NT2/D1 (cell line): ENCODE results near the gene TMEM175.

Experiments
- DNase-seq: peaks from one replicate; pipeline ENCODE4 v3.0.0-alpha.2; 2011; ENCODE audit warnings: low read depth, low spot score
- H3K27me3 ChIP-seq: 2 replicates; pipeline ENCODE4 v1.6.0; 2011; ENCODE audit warnings: mild to moderate bottlenecking; ENCODE audit not compliant: insufficient read length, insufficient read depth
- H3K36me3 ChIP-seq: 2 replicates; pipeline ENCODE4 v1.6.1; 2011; ENCODE audit warnings: mild to moderate bottlenecking, low read length, mixed read lengths; ENCODE audit not compliant: insufficient read depth, insufficient read length
- H3K4me1 ChIP-seq: 2 replicates; pipeline ENCODE4 v1.5.1; 2011; ENCODE audit not compliant: insufficient read depth, insufficient read length
- H3K4me3 ChIP-seq: 2 replicates; pipeline ENCODE4 v1.5.1; 2011; ENCODE audit warnings: low read depth; ENCODE audit not compliant: insufficient read length
- H3K9ac ChIP-seq: 2 replicates; pipeline ENCODE4 v1.6.0; 2011; ENCODE audit warnings: low read depth; ENCODE audit not compliant: insufficient read length
- H3K9me3 ChIP-seq: 2 replicates; pipeline ENCODE4 v1.5.1; 2011; ENCODE audit warnings: mild to moderate bottlenecking, low read length; ENCODE audit not compliant: insufficient read depth
- SUZ12 ChIP-seq: IDR thresholded peaks from 2 replicates; pipeline ENCODE4 v1.6.1; 2011; ENCODE audit not compliant: insufficient read length, insufficient read depth; ENCODE audit errors: extremely low read depth
- YY1 ChIP-seq: IDR thresholded peaks from 2 replicates; pipeline ENCODE4 v1.6.1; 2011; ENCODE audit not compliant: insufficient read length, insufficient read depth
- ZNF274 ChIP-seq: IDR thresholded peaks from 2 replicates; pipeline ENCODE4 v1.6.1; 2011; ENCODE audit warnings: mild to moderate bottlenecking, low read depth, low read length

Gene TMEM175

DNA sequence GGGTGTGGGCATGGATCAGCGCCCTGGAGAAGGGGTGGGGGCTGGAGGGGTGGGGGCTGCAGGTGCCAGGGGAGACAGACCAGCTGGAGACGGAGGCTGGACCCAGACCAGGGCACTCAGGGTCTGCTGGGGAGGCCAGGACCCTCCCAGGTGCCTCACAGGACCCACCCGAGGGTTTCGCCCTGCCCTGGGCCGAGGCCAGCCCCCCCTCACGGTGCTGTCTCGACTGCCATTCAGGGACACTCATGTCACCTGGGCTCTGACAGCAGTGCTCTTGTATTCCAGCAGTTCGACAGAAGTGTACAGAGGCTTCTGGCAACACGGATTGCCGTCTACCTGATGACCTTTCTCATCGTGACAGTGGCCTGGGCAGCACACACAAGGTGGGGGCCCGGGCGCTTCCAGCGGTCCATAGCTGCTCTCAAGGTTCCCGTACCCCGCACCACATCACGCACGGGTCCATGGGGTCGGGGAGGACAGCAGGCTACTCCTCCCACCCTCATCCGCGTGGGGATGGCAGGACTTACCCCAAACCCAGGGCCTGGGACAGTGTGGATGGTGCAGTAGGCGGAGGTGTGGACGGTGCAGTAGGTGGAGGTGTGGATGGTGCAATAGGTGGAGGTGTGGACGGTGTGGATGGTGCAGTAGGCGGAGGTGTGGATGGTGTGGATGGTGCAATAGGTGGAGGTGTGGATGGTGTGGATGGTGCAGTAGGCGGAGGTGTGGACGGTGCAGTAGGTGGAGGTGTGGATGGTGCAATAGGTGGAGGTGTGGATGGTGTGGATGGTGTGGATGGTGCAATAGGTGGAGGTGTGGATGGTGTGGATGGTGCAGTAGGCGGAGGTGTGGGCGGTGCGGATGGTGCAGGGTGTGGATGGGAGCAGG is 18.1 kb downstream of the TMEM175 start:
- H3K36me3 ChIP-seq, result peaks cover 8% of the 10 kb centered on the region
- H3K4me1 ChIP-seq, result peaks cover 29% of the 10 kb centered on the region
- H3K9ac ChIP-seq, result no peak overlapping the region
- H3K4me3 ChIP-seq, result no peak overlapping the region
- no peaks in the 10 kb centered on the region for H3K9me3 ChIP-seq
- TF ChIP-seq ZNF274 (no peak), YY1 (no peak), SUZ12 (no peak)
- no peak for DNase-seq
- no peaks in the 10 kb centered on the region for H3K27me3 ChIP-seq

DNA sequence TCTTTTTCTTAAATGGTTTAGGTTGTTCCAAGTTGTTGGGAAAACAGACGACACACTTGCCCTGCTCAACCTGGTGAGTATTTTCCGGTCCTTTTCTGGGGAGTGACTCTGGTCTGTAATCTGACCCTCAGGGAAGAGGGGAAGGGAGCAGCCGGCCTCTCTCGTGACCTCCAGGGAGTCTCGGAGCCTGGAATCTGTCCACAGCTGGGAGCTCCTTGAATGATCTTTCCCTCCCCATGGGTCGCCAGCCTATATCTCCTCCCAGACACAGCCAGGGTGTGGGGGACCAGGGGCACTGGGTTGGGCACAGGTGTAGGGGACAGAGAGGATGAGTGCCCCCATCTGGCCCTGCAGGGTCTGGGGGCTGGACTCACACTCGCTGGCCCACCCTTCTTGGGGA is 18.9 kb downstream of the TMEM175 start:
- Histone ChIP-seq H3K4me3 (no peak overlapping the region), H3K36me3 (peaks cover 10% of the 10 kb centered on the region), H3K4me1 (peaks cover 28% of the 10 kb centered on the region), H3K9ac (peak overlapping the region; percentile 24), H3K27me3 (no peaks in the 10 kb centered on the region), H3K9me3 (no peaks in the 10 kb centered on the region)
- TF ChIP-seq YY1 (no peak), SUZ12 (no peak), ZNF274 (no peak)
- no peak for DNase-seq

DNA sequence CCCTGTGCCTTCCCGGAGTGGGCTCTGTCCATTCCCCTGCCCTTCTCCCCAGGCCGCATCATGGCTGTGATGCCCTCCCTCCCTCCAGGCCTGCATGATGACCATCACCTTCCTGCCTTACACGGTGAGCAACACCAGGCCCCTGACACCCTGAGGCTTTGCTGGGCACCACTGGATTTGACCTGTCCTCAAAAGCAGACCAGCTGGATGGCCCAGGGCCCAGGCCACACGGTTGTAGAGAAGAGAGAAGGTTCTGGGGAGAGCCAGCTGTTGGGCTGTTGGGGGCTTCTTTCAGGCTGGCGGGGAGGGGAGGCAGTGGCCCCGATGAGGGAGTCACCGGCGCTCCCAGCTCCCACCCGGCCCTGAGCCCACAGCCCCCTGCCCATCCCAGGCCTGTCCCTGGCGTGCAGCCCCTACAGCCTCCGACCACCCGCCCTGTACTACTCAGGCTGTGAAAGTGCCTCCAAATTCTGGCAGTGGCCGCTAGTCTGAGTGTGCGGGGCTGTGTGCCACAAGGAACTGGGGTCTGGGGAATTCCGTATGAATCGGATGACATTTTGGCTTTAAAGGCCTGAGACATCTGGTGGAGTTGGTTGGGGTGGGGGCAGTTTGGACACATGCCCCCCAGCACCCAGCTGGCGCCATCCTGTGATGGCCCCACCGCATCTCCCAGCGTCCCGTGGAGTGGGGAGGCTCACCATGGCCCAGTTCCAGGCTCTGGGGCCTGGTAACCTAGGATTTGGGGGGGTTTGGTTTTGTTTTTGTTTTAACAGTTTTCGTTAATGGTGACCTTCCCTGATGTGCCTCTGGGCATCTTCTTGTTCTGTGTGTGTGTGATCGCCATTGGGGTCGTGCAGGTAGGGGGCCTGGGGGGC is 19.6 kb downstream of the TMEM175 start:
- DNase-seq, result no peak
- TF ChIP-seq SUZ12 (no peak), YY1 (no peak), ZNF274 (no peak)
- no peaks in the 10 kb centered on the region for H3K9me3 ChIP-seq

DNA sequence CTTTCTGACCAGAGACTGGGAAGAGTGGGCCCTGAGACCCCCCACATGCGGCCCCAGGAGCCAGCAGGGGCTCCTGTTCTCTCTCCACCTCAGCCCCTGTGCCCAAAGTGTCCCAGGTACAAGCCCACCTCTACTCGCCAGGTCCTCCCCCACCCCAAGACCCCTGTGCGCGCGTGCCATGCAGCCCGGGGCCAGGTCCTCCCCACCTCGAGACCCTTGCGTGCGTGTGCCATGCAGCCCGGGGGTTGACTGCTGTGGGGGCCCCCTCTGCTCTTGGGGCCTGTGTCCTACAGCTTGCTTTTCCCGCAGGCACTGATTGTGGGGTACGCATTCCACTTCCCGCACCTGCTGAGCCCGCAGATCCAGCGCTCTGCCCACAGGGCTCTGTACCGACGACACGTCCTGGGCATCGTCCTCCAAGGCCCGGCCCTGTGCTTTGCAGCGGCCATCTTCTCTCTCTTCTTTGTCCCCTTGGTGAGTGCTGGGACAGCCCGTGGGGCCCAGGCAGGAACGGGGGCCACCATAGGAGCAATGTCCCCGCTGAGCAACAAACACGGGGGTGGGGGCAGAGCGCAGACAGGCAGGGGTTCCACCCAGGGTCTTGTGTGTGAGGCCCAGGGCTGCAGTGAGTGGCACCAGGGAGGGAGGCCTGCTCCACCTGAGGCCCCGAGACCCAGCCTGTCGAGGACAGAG is 20.8 kb downstream of the TMEM175 start:
- H3K4me1 ChIP-seq, result peaks cover 20% of the 10 kb centered on the region

More for the DNA sequence above, 19.6 kb downstream of the TMEM175 start:
- peak overlapping the region; percentile 24 for H3K9ac ChIP-seq
- peaks cover 26% of the 10 kb centered on the region for H3K4me1 ChIP-seq
- no peaks in the 10 kb centered on the region for H3K27me3 ChIP-seq
- peaks cover 10% of the 10 kb centered on the region for H3K36me3 ChIP-seq
- no peak overlapping the region for H3K4me3 ChIP-seq

DNA sequence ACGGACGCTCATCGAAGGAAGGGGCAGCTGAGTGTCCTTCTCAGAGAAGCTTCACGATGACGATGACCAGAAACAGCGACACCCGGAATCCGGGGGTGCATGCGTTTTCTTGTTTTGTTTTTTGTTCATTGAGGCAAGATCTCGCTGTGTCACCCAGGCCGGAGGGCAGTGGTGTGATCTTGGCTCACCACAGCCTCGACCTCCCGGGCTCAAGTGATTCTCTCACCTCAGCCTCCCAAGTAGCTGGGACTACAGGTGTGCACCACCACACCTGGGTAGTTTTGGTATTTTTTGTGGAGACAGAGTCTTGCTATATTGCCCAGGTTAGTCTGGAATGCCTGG is 21.3 kb downstream of the TMEM175 start:
- Histone ChIP-seq H3K4me3 (no peak overlapping the region), H3K9me3 (no peaks in the 10 kb centered on the region), H3K36me3 (peaks cover 21% of the 10 kb centered on the region), H3K9ac (no peak overlapping the region), H3K4me1 (peaks cover 17% of the 10 kb centered on the region), H3K27me3 (no peaks in the 10 kb centered on the region)
- DNase-seq, result no peak
- no peak for TF ChIP-seq YY1
- TF ChIP-seq ZNF274, result no peak
- no peak for TF ChIP-seq SUZ12

More for the DNA sequence above, 20.8 kb downstream of the TMEM175 start:
- TF ChIP-seq ZNF274, result no peak
- TF ChIP-seq SUZ12, result no peak
- no peak for TF ChIP-seq YY1
- no peak overlapping the region for H3K4me3 ChIP-seq
- no peaks in the 10 kb centered on the region for H3K9me3 ChIP-seq
- no peak overlapping the region for H3K9ac ChIP-seq
- DNase-seq, result no peak
- H3K27me3 ChIP-seq, result no peaks in the 10 kb centered on the region
- peaks cover 16% of the 10 kb centered on the region for H3K36me3 ChIP-seq

DNA sequence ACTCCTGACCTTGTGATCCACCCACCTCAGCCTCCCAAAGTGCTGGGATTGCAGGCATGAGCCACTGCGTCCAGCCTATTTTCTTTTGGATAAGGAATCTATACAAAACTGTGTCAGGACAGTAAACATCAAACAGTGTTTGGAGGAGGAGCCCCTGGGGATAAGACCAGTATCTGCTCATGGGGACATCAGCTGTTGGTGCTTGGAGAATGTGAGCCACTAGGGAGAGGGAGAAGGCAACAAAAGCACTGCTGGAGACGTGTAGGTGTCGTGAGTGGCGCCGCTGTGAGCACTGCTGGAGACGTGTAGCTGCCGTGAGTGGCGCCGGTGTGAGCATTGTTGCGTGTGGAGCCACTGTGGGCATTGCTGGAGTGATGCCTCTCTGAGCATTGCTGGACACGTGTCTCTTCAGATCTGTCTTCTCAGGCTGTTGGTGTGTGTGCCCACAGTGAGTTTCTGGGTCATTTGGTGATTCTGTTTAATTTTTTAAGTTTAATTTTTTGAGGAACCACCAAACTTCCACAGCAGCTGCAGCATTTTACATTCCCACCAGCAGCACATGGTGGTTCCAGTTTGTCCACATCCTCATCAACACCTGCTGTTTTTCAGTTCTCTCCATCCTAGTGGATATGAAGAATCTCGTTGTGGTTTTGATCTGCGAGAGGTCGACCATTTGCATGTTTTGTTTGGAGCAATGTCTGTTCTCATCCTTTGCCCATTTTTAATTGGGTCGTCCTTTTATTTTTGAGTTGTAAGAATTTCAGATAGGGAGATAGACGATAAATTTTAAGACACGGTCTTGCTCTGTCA is 22.2 kb downstream of the TMEM175 start:
- TF ChIP-seq SUZ12 (no peak), ZNF274 (no peak), YY1 (no peak)
- no peak overlapping the region for H3K4me3 ChIP-seq
- peaks cover 17% of the 10 kb centered on the region for H3K4me1 ChIP-seq
- DNase-seq, result no peak
- peaks cover 24% of the 10 kb centered on the region for H3K36me3 ChIP-seq
- H3K27me3 ChIP-seq, result no peaks in the 10 kb centered on the region
- H3K9ac ChIP-seq, result no peak overlapping the region
- H3K9me3 ChIP-seq, result no peaks in the 10 kb centered on the region
